Thoracic aorta (tissue), 2 donors: Measurements from ENCODE around the gene TNNI3K. TPM values are rescaled to one million over a fixed set of nuclear protein-coding genes. Genes with fewer than 3 reads are reported as not detected.

Experiments
- ATAC-seq: fragments of 150-250 bp; one replicate; pipeline ENCODE4 v1.8.0; 2017; ENCODE audit warnings: low read depth; ENCODE audit not compliant: insufficient number of reproducible peaks, low FRiP score
- DNase-seq: peaks from one replicate; pipeline ENCODE4 v3.0.0-alpha.2; 2020; ENCODE audit warnings: low spot score
- H3K27ac ChIP-seq, 2 donors: fragments of 200-600 bp; sonication (generic); 1 replicate in 1 of 2; 2 replicates in 1 of 2; pipeline ENCODE4 v1.5.1; 2016; ENCODE audit warnings: mild to moderate bottlenecking in 2 of 2, moderate library complexity in 2 of 2
- H3K27me3 ChIP-seq: fragments of 200-600 bp; sonication (generic); replicated peaks from 2 replicates; pipeline ENCODE4 v1.6.0; 2016; ENCODE audit warnings: mild to moderate bottlenecking; ENCODE audit not compliant: insufficient read depth
- H3K36me3 ChIP-seq: fragments of 200-600 bp; sonication (generic); one replicate; pipeline ENCODE4 v1.5.1; 2016
- H3K4me1 ChIP-seq, 2 donors: fragments of 200-600 bp; sonication (generic); 1 replicate in 1 of 2; 2 replicates in 1 of 2; pipeline versions ENCODE4 v1.5.1 to v1.6.0; 2016; ENCODE audit warnings: low read depth in 2 of 2, mild to moderate bottlenecking in 1 of 2; ENCODE audit not compliant: control insufficient read depth in 1 of 2
- H3K4me3 ChIP-seq: fragments of 200-600 bp; sonication (generic); 2 replicates; pipeline ENCODE4 v1.5.1; 2016; ENCODE audit warnings: mild to moderate bottlenecking
- H3K9me3 ChIP-seq: fragments of 200-600 bp; sonication (generic); 2 replicates; pipeline ENCODE4 v1.5.1; 2016
- total RNA-seq, 2 donors: library from RNA; depleted of rRNA; stranded (reverse); fragments of >200 nt; gene quantifications; one replicate each; pipeline versions ENCODE4 v1.1.0 to v1.2.3, GENCODE V29; 2016
- TF ChIP-seq, protein P1 (sequence below): fragments of 200-600 bp; sonication (generic); IDR thresholded peaks from one replicate; pipeline ENCODE4 v1.5.1; 2019; ENCODE audit warnings: antibody characterized with exemption

TNNI3K gene
- total RNA-seq, 2 donors from 2014 or later: 6.6 to 9.7 TPM

DNA sequence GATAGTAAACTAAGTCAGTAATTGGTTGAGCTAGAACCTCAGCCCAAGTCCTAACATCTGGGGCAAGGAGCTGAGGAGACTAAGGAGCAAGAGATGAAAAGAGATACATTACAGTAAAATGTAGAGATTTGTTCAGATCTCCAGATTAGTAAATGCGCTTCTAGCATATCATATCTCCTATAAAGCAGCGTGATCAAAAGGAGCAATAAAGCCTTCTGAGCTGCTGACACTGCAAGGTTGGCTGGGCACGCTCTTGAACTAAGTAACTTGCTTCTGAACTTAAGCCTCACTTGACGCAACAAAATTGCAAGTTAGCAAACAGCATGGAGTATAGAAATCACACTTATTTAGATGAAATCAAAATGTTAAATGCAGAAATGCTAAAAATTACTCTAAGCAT is 196.3 kb downstream of the TNNI3K start:
- no peaks in the 10 kb centered on the region for H3K4me1 ChIP-seq
- ATAC-seq: no peak
- H3K4me3 ChIP-seq: no peak overlapping the region
- no peaks in the 10 kb centered on the region for H3K27me3 ChIP-seq
- TF ChIP-seq, protein P1, sequence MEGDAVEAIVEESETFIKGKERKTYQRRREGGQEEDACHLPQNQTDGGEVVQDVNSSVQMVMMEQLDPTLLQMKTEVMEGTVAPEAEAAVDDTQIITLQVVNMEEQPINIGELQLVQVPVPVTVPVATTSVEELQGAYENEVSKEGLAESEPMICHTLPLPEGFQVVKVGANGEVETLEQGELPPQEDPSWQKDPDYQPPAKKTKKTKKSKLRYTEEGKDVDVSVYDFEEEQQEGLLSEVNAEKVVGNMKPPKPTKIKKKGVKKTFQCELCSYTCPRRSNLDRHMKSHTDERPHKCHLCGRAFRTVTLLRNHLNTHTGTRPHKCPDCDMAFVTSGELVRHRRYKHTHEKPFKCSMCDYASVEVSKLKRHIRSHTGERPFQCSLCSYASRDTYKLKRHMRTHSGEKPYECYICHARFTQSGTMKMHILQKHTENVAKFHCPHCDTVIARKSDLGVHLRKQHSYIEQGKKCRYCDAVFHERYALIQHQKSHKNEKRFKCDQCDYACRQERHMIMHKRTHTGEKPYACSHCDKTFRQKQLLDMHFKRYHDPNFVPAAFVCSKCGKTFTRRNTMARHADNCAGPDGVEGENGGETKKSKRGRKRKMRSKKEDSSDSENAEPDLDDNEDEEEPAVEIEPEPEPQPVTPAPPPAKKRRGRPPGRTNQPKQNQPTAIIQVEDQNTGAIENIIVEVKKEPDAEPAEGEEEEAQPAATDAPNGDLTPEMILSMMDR: no peak
- DNase-seq: no peak
- H3K27ac ChIP-seq: no peak overlapping the region
- no peaks in the 10 kb centered on the region for H3K9me3 ChIP-seq
- no peaks in the 10 kb centered on the region for H3K36me3 ChIP-seq

DNA sequence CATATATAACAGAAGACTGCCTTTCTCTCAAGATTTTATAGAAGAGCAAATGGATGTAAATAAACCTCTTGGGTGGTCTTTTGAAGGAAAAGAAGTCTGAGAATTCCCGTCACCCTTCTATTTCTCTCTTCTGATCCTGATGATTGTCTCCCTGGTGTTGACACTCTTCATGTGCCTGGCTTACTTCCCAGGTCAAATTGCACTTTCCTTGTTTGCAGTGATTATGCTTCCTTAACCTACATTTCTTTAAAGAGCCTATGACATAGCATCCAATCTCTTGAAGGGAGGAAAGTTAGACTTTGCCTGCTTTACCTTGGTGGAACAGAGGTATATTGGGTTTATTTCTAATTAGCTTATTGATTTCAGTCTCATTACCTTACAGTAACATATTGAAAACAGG is 197.1 kb downstream of the TNNI3K start:
- ATAC-seq (no peak), DNase-seq (no peak)
- Histone ChIP-seq H3K4me3 (no peak overlapping the region), H3K9me3 (no peaks in the 10 kb centered on the region), H3K4me1 (no peaks in the 10 kb centered on the region), H3K27me3 (no peaks in the 10 kb centered on the region), H3K36me3 (no peaks in the 10 kb centered on the region), H3K27ac (no peak overlapping the region)
- TF ChIP-seq, protein P1: no peak

DNA sequence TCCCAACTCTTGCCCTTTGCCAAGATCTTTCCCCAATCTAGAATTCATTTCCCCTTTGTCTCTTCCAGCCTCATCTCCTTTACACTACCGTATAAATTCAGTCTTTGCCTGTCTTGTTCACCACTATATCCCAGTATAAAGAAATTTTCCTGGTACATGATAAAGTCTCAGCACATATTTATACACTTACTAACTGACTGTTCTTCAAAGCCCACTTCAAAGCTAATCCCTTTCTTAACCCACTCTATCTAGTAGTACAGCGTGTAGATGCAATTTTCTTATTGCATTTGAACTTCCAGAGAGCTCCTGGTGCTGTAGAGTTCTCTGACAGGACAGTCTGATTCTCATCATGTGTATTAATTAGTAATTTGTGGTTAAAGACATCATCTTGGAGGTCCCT is 199.1 kb downstream of the TNNI3K start:
- Histone ChIP-seq H3K4me3 (no peak overlapping the region), H3K9me3 (no peaks in the 10 kb centered on the region), H3K36me3 (no peaks in the 10 kb centered on the region), H3K4me1 (no peaks in the 10 kb centered on the region), H3K27me3 (no peaks in the 10 kb centered on the region), H3K27ac (no peak overlapping the region)
- DNase-seq (no peak), ATAC-seq (no peak)
- TF ChIP-seq, protein P1: no peak

DNA sequence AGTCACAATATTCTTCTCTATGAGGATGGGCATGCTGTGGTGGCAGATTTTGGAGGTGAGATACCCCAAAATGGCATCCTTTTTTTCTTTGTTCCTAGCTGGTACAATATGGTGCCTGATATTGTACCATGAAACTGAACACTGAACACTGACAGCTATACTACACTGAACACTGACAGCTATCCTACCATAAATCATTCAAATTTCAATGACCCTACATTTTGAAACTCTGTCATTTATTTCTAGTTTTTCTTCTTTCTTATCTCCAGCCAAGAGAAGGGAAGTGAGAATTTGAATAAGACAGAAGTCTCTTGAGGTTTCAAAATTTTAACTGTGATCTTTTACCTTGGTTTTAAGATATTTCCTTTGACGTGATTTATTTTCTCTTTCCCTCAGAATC is 200.9 kb downstream of the TNNI3K start:
- no peak for ATAC-seq
- TF ChIP-seq, protein P1: no peak
- DNase-seq: no peak
- Histone ChIP-seq H3K27ac (no peak overlapping the region), H3K27me3 (no peaks in the 10 kb centered on the region), H3K4me3 (no peak overlapping the region), H3K36me3 (no peaks in the 10 kb centered on the region), H3K4me1 (no peaks in the 10 kb centered on the region), H3K9me3 (no peaks in the 10 kb centered on the region)

DNA sequence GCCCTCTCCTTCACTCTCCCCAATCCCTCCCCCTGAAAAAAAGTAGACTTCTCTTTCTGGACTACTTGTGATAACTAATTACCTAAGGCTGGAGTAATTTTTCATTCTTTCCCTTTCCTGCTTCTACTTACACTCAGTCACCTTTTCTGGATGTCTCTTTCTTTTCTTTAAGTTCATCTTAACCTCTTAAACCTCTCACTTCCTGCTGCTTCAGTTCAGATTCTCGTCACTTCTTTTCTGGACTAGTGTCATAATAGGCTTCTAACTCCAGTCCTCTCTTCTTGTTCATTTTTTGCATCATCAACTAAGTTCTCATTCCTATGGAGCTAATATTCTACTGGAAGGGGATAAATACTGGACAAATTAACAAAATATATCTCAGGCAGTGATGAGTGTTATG is 201.8 kb downstream of the TNNI3K start:
- no peak overlapping the region for H3K4me3 ChIP-seq
- TF ChIP-seq, protein P1: no peak
- DNase-seq: no peak
- ATAC-seq: no peak
- H3K36me3 ChIP-seq: no peaks in the 10 kb centered on the region
- no peak overlapping the region for H3K27ac ChIP-seq
- no peaks in the 10 kb centered on the region for H3K27me3 ChIP-seq
- H3K4me1 ChIP-seq: no peaks in the 10 kb centered on the region
- H3K9me3 ChIP-seq: no peaks in the 10 kb centered on the region
